Activated T-cell treated with anti-CD3 and anti-CD28 coated beads, Interleukin-2, amount 50 U/mL, for 1 hour (primary cell): Measurements from ENCODE around the gene TCERG1.

Experiments
- DNase-seq: peaks from one replicate; pipeline ENCODE4 v3.0.0-alpha.2; 2020

The TCERG1 gene

DNA sequence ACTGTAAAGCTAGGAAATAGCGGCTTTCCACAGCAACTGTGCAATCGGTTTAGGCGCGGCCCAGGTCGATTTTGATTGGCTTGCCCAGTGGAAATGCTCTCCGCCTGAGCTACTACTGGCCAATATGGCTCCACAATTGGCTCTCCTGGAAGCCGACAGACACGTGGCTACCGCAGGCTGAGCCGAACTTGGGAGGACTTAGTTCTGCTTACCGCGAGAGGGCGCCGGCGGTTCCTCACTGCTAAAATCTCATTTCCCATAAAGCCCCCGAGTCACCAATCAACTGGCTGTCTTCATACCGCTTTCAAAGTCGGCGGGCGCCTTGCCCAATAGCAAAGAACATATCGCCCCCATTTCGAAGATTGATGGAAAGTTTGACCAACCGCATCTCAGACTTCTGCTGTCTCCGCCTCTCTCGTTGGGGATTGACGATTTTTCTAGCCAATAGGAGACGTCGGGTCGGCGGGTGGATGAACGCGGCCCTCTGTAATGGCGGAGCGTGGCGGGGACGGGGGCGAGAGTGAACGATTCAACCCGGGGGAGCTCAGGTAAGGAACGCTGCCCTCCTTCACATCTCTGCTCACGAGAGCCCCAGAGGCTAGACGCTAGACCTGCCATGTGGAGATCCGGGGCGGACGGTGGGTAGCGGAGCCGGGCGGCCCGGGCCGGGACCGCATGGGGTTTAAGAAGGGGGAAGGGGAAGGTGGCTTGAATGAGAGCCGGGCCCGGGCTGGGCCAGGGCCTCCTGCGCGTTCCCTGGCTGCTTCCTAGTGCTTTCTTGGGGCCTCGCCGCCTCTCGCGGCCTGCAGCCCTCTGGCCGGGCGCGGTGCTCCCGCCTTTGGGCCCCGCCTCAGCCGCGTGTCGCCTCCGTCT is at the start of gene TCERG1:
Gene TCERG1, plus strand, starts transcription at position 473 of the 873 bp plus-strand sequence. Its CDS starts 17 bp downstream, at position 490.
- DNase-seq = peak; percentile 94

DNA sequence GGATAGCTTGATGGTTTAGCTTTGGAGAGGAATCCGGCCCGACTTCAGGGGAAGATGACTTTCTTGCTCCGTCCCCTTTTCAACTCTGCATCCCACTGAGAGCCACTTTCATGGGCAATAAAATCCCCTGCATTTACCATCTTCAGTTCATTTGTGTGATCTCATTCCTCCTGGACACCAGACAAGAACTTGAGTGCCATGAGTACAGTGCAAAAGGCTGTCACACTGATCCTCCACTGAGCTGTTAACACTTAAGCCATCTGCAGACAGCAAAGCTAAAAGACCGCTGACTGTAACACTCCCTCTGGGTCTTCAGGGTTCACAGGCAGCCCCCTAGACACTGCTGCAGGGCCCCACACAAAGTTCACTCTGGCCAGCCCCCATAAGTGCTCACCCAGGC is 48.3 kb upstream of the TCERG1 start:
- no peak for DNase-seq

DNA sequence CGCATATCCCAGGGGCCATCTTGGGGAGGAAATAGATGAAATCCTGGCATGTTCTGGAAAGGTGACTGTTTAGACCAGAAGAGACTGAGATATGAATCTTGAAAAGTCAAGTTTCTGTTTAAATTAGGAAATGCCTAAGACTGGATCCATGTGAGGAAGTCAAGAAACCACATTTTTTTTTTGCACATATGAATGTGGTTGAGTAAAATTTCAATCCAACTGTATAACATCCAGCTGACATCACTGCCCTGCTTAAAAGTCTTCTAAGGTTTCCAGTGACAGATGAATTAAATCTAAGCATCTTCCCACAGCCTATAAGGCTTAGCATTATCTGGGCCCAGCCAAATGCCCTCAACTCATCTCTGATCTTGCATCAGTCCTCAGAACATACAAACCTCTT is 47.7 kb upstream of the TCERG1 start:
- DNase-seq = no peak

DNA sequence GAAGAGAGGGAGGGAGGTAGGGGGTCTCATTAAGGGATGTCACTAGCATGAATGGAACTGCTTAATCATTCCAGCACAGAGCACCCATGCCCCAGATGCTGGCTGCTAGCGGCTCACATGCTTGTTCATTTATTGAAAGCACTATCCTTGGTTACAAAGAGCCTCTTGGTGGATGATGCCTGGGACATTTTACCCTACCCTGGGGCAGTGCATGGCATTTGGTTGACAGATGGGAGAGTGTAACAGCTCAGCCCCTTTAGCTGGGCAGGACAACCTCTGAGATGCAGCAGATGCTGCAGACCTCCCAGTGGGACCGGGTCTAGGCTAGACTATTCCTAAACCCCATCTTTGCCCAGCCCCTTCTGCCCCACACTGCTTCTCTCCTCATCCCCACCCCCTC is 46.9 kb upstream of the TCERG1 start:
- DNase-seq = no peak

DNA sequence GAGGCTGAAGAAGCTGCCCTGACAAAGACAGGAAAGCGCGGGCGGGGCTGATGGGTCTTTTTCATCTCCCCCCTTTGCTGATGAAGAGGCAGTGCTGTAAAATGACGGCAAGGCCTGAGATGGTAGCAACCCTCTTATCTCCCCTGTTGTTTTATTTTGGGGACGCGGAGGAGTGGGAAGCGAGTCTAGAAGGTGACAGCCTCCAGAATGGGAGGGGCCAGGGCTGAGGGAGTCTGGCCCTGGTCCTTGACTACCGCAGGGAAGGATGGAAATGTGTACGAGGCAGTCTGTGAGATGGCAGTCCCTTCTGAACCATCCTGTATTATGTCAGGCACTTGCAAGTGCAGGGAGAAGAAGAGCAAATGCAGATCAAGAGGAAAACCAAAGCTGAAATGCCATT is 46.1 kb upstream of the TCERG1 start:
- DNase-seq = no peak

DNA sequence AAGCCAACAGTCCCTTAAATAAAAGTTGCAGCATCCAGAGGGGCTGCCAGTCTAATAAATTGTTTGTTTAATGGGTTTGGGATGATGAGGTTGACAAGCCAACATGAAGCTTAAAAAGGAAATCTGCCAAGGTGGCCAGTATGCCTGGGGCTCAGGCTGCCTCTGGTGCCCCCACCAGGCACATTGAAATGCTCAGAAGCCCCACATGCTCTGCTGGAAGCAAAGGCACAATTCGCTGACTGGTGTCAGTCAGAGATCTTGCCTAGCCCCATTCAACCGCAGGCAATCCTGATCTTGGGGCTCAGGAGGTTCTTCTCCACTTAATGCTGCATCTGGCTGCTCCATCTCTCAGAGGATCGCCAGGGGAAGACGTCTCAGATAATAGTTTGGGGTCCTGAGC is 44.2 kb upstream of the TCERG1 start:
- no peak for DNase-seq

DNA sequence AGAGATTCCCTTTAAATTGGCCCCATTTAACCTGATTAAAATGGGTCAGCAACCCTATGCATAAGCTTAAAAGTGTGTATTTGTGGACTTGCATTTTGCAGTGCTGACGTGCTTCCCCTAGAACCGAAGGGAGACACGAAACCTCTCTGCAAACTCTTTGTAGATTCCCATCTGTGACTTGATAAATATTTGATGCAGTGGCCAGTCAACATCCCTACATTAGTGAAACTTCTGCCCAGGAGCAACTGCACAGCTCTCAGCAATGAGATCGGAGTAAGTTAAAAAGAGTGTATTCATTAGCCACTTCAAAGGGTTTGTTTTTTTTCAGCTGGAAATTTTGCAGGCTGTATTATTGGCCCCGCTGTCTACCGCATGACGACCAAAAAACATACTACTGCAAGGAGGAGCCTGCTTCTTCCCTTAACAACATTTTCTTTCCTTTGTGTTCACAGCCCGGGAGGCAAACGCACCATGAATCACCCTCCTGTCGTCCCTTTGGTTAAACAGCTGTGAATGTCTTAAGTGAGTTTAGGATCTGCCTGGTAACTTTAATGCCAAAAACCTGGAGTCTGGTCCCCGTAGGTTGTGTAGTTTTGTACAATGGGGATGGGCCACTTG is 38.0 kb upstream of the TCERG1 start:
- no peak for DNase-seq

DNA sequence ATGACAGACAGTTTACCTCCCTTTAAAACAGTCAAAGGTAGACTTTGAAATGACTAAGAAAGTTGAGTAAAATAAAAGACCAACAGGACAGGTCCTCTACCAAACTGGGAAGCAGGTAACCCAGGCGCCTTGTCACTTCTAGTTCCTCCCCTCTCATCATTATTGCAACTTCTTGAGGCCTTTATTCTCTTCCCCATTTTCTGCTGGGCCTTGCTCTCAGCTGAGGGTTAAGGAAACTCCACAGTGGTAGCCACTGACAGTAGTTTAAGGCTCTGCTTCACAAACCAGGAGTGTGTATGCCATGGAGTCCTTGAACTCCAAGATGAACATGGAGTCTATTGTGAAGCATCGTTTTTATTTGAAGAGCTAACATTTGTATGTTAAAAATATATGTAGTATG is 36.9 kb upstream of the TCERG1 start:
- no peak for DNase-seq

DNA sequence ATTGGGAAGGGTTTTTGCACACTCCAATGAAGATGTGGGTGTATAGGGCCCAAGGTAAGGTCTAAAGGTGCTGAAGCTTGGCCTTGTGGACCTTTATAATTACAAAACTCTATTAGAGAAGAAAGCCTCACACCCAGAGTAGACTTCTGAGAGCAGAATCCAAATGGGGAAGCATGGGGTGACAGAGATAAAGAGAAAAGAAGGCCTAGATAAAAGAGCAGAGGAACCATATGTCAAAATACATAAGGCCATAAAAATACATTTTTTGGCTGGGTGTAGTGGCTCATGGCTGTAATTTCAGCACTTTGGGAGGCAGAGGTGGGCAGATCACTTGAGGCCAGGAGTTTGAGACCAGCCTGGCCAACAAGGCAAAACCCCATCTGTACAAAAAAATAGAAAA is 27.4 kb upstream of the TCERG1 start:
- no peak for DNase-seq

DNA sequence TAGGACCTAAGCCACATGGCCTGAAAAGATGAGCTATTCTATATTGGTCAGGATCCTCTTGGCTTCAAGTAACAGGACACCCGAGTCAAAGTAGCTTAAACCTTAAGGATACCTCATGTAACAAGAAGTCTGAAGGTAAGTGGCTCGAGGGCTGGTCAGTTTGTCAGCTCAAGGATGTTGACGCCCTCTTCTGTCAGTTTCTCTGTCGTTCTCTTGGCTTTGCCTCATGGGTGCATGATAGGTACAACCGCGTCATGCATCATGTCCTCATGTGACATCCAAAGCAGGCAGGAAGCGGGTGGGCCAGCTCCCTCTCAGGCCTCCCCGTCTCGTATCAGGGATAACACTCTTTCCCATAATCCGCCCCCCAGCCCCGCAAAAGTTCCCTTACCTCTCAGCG is 22.1 kb upstream of the TCERG1 start:
- DNase-seq = no peak

DNA sequence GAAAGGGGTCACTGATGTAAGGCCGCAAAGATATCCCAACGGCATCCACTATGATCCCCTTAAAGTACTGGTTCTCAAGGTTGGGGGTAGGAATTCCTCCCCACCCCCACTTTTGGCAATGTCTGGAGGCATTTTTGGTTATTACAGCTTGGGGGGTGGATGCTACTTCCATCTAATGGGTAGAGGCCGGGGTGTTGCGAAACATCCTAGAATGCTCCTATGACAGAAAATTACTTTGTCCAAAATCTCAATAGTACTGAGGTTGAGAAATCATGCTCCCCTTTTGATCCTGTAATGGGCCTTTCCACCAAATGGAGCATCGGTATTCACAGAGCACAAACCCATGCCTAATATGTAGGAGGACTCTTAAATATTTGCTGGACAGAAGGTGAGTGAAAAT is 20.8 kb upstream of the TCERG1 start:
- DNase-seq = no peak

DNA sequence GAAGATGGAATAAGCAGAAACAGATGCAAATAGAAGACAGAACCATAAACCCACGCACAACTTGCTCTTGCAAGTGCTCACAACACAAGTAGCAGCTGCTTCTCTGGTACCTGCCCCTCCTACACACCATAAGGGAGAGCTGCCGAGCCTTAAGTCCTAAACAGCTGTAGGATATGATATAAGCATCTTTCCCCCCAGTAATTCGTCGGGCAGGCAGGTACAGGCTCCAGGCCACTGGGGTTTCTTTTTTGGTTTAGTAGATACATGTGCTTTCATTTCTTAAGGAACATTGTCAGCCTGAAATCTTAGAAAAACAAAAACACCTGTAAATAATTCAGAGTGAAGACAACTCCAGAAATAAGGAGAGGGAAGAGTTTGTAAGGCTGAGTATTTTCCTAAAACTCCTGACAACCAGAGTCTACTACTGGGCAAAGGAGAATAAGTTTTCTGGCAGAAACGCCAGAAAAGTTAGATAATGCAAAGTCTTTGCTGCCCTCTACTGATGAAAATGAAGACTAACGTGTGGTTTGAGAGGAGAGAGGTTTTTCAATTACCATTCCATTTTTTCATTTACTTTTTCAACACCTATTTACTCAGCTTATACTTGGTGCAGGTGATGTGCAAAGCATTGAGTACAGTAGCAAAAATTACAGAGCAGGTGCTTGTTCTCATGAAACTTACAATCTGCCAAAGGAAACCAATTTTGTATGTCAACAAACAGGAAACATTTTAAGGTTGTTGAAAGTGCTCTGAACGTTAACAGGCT is 20.1 kb upstream of the TCERG1 start:
- DNase-seq = no peak

DNA sequence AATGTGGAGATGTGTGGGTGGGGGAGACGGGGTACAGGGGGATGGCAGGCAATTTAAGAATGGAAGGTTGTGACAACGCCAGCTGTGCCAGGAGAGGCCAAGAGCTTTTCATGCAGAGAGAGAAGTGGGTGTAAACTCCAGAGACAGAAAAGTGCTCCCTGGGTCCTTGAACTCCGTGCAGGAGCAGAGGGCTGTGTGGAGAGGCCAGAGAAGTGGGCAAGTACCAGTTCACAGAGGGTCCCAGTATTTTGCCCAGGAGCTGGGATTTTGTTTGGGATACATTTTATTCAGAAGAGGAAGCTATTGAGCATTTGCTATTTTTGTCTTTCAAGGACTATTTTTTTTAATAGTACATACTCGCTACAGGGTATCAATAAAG is 19.5 kb upstream of the TCERG1 start:
- DNase-seq = no peak

DNA sequence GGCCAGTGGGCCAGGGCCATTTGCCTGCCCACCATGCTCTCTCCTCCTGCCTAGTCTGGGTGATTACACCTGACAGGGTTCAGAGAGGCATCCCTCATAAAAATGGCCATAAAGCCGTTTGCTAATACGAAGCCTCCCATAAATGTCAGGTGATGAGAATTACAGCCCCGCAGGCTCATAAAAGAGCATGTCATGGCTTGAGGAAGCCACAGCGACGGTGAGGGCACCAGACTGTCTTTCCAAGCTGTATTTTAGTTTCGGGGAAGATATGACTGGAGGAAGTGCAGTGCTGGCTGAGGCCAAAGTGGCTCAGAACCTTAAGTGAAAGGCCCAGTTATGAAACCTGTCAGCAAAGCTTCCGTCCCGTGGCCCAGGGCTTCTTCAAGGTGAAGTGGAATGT is 18.5 kb upstream of the TCERG1 start:
- no peak for DNase-seq

DNA sequence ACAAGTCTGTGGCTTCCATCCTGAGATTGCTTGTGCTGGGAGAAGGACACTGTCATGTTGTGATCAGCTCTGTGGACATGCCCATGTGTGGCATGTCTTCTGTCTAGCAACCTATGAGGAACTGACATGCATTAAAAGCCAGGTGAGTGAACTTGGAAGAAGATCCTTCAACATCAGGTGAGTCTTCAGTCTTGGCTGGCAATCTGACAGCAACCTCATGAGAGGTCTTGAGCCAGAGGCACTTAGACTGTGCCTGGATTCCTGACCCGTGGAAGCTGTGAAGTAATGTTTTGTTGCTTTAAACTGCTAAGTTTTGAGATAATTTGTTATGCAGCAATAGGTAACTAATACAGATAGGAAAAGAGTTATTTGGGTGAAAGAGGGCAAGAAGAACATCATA is 6.8 kb upstream of the TCERG1 start:
- no peak for DNase-seq

DNA sequence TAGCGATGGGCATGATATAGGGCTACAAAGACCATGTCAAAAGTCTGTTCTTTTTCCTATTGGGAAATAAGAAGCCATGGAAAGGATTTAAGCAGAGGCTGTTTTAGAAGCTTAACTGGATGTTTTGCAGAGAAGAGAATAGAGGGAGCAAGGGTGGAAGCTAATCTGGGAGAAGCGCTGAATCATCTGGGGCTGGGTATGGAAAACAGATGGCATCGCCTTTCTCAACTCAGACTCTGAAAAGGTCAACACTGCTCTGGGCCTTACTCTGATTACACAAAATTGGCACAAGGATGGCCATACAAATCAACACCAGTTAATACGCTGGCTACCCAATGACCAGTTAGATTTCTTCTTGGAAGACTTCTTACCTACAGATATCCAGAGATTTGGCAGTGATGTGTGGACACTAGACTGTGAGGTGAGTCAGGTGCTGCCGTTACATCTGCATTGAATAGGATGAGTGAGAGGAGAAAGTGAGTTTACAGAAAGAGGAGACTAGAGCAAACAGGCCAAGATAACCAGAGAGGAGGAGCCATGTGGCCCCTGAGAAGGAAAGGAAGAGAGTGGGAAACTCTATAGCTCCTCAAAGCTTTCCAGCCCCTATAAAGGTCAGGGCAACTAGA is 6.2 kb upstream of the TCERG1 start:
- no peak for DNase-seq

DNA sequence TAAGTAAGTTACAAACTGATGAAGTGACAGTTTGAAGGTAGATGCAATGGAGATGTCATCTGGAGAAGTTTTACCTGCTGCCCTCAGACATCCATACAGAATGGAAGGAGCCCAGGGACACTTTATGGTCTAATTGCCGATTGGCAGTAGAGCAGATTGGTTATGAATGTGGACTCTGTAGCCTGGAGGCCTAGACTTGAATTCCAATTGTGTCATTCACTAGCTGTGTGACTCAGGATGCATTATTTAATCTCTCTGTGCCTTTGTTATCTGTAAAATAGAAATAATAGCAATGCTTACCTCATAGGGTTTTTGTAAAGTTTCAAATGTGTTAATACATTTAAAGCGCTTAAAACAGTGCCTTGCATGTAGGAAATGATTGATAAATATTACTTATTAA is 5.2 kb upstream of the TCERG1 start:
- no peak for DNase-seq

DNA sequence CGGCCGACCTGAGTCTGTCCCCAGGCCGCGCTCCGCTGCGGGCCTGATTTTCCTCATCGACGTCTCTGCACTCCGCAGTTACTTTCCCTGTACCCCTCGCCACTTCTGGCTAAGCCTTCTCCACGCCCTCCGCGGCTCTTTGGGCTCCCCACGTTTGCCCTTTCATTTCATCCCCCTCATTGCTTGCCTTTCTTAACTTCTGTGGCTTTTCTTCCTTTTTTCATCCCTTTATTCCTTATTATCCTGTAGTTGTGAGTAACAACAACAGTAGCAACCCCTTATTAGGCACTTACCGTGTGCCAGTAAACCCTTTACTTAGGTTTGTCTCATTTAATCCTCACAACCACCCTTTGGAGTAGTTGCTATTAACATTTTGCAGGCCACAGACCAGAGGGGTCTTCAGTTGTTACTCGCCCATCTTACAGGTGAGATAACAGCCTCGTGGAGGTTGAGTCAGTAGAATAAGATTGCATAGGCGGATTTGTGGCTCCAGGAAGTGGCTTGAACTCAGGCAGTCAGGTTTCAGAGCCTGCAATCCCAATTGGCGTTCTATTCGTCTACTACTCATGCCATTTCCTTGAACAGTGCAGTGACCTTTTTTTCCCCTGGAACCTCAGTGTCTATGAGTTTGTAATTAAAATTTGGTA is 724 bp downstream of the TCERG1 start:
- no peak for DNase-seq

DNA sequence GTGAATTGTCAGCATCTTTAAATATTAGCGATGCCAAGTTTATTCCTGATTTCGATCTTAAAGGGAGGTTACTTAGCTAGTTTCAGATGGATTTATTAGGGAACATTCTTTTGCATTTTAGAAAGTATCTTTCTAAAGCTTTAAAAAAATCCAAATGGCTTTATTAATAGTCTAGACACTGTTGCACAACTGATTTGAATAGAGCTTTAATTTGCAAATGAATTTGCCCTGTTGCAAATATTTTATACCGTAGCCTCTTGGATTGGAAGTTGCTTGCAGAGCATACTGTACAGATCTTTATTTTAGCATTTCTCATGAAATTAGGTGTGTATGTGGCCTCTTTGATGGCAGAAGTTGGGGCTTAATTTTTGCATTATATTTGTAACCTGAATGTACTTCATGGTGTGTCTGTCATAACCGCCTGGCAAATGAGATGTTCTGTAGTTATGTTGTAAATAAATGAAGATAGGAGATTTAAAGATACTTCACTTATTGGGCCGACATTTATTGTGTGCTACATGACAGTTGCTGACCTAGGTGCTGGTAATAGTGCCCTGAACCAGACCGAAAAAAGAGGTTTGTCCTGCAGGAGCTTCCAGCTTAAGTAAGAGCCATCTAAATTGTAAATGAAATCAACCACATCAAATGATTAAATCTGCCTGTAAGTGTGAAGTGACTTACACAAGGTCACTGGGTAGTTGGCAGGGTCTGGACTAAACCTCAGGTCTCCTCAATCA is 1.8 kb downstream of the TCERG1 start:
- no peak for DNase-seq

DNA sequence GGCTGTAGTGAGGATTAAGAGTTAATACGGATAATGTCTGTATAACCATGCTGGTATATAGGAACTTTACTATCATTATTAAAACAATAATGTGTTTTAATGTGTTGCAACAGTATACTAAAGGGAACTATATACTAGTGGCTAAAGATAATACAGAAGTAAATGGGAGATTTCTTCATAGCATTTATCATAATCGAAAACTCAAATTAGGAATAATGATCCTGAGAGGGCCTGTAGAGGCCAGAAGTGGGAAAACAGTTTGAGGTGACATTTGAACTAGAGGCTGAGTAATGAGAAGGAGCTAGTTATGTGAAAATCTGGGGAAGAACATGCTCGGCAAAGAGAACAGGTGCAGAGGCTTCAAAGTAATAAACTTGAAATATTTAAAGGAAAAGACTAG is 2.9 kb downstream of the TCERG1 start:
- no peak for DNase-seq

DNA sequence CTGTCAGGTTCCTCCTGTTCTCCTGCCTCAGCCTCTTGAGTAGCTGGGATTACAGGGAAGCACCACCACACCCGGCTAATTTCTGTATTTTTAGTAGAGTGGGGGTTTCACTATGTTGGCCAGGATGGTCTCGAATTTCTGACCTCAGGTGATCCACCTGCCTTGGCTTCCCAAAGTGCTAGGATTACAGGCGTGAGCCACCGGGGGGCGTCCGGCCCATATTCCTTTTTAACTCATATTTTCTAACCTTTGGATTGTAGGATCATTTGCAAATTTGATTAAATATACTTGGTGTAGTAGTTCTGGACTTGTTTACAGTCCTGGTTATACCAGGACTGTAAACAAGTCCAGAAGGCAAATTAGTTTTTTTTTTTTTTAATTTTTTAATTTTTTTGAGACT is 4.3 kb downstream of the TCERG1 start:
- DNase-seq = no peak

DNA sequence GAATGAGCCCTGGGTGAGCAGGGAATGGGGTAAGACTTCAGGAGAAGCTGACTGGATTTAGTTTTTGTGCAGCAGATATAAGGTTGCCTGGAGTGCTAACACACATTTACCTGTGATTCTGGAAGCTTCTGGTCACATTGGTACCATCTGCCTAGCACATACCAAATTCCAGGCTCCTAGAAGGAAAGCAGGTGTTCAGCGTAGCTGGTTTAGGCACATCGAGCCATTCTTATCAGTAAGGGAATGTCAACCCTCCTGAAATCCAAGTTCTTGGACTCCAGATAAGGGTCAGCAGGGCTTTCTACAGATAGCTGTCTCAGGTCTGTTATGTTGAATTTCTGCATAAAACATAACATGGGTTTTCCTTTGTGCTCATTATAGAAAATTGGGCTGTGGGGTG is 10.3 kb downstream of the TCERG1 start:
- DNase-seq = no peak
